HUES6 (cell line): ENCODE data around the gene OXTR.

Experiments used
- H3K27ac ChIP-seq: 2 replicates; pipeline ENCODE4 v1.7.0; 2013; ENCODE audit warnings: low read depth, mild to moderate bottlenecking, low read length, inconsistent platforms
- H3K27me3 ChIP-seq: 2 replicates; pipeline ENCODE4 v1.6.1; 2013; ENCODE audit warnings: low read length; ENCODE audit not compliant: control insufficient read depth, insufficient read depth
- H3K36me3 ChIP-seq: 2 replicates; pipeline ENCODE4 v1.6.1; 2013; ENCODE audit warnings: low read length; ENCODE audit not compliant: control insufficient read depth, insufficient read depth
- H3K4me1 ChIP-seq: 2 replicates; pipeline ENCODE4 v1.6.1; 2013; ENCODE audit warnings: low read length; ENCODE audit not compliant: control insufficient read depth, insufficient read depth
- H3K4me3 ChIP-seq: 2 replicates; pipeline ENCODE4 v1.5.1; 2013; ENCODE audit warnings: low read depth, low read length
- H3K9ac ChIP-seq: one replicate; pipeline ENCODE4 v1.6.1; 2013; ENCODE audit warnings: mild to moderate bottlenecking, low read length
- H3K9me3 ChIP-seq: 2 replicates; pipeline ENCODE4 v1.6.1; 2013; ENCODE audit warnings: low read depth, low read length; ENCODE audit not compliant: control insufficient read depth, insufficient read depth

OXTR gene

DNA sequence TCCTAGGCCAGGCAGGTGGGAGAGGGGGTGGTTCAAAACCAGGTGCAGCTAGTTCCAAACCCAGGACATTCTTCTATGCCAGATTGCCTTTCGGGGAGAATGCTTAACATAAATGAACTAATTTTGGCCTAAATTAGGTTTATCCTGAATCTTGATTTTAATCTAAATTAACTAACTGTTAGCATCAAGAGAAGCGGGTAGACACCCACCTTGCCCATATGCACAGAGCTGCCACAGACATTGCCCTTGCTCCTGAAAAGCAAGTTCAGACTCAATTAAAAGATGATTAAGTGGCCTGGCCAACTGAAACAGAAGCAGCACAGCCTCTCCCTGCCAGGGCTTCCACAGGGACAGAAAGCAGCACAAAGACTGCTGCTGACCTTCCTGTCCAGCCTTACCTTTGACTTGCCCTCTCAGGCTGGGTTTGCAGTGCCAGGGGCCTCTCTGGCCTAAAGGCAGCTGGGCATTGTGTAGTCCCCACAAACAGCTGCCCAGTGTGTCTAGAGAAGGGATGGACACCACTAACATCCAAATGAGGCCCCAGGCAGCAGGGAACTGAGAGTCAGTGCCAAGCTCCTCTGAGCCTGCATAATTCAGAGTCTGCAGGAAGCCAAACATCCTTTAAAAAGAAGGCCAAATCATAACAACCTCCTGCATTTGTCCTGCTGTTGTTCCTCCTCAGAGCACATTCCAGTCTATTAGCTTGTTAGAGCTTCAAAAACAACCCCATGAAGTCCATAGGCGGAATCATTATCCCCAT is 15.4 kb upstream of the OXTR start:
- H3K27ac ChIP-seq, result no peak overlapping the region
- H3K4me1 ChIP-seq, result peaks cover 6% of the 10 kb centered on the region; the same call in 1 of the 2 replicates
- H3K9me3 ChIP-seq, result peaks cover 3% of the 10 kb centered on the region; the same call in 1 of the 2 replicates
- H3K27me3 ChIP-seq, result no peaks in the 10 kb centered on the region
- no peaks in the 10 kb centered on the region for H3K36me3 ChIP-seq
- H3K9ac ChIP-seq, result no peak overlapping the region
- no peak overlapping the region for H3K4me3 ChIP-seq

DNA sequence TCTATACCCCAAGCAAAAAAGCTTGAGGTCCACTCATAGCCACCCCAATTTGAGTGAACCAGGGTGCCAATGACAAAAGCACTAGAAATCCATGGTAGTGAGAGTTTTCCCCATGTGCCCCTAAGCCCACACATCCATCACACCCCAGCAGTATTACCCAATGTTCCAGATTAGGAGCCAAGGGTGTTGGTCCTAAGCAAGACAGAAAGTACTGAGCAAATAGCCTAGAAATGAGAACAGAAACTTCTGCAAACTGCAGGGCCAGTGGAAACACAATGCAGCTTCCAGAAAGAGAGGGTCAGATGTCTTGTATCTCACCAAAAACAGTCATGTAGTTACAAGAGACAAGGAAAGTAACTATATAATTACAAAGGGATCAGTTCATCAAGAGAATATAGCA is 10.9 kb upstream of the OXTR start:
- H3K27ac ChIP-seq, result no peak overlapping the region
- 0 out of 2 replicates have a peak, but pooled peaks cover 6% of the 10 kb centered on the region for H3K27me3 ChIP-seq
- H3K9ac ChIP-seq, result no peak overlapping the region
- no peak overlapping the region for H3K4me3 ChIP-seq
- H3K9me3 ChIP-seq, result no peaks in the 10 kb centered on the region
- peaks cover 9% of the 10 kb centered on the region; the same call in 1 of the 2 replicates for H3K4me1 ChIP-seq
- H3K36me3 ChIP-seq, result no peaks in the 10 kb centered on the region

- Histone ChIP-seq H3K9ac (no peak overlapping the region), H3K27ac (no peak overlapping the region)
Observed at GRCh38 chr3:8778475-8778874, 9.1 kb upstream of the OXTR start.

DNA sequence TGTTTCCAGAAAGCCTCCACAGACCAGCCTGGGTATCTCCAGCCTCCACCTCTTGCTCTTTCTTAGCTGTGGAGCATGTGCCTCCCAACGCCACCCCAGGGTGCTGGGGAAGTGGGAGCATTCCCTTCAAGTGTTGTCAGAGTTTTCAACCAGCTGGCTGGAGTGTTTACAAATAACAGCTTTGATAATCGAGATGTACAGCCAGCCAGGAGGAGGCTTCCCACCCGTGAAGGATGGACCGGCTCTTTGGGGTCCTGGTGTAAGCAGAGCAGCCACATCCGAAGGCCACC is 8.5 kb upstream of the OXTR start:
- no peaks in the 10 kb centered on the region for H3K9me3 ChIP-seq
- no peaks in the 10 kb centered on the region for H3K36me3 ChIP-seq
- H3K4me3 ChIP-seq, result no peak overlapping the region
- H3K27ac ChIP-seq, result no peak overlapping the region
- 0 out of 2 replicates have a peak, but pooled peaks cover 6% of the 10 kb centered on the region for H3K27me3 ChIP-seq
- H3K9ac ChIP-seq, result no peak overlapping the region
- H3K4me1 ChIP-seq, result 0 out of 2 replicates have a peak, but pooled peaks cover 6% of the 10 kb centered on the region

More at GRCh38 chr3:8778475-8778874, 9.1 kb upstream of the OXTR start:
- no peak overlapping the region for H3K4me3 ChIP-seq
- H3K4me1 ChIP-seq, result peaks cover 6% of the 10 kb centered on the region; the same call in 1 of the 2 replicates
- H3K9me3 ChIP-seq, result no peaks in the 10 kb centered on the region
- H3K27me3 ChIP-seq, result 0 out of 2 replicates have a peak, but pooled peaks cover 6% of the 10 kb centered on the region
- H3K36me3 ChIP-seq, result no peaks in the 10 kb centered on the region

- H3K4me3 ChIP-seq, result no peak overlapping the region
- H3K4me1 ChIP-seq, result 0 out of 2 replicates have a peak, but pooled peaks cover 6% of the 10 kb centered on the region
- no peaks in the 10 kb centered on the region for H3K9me3 ChIP-seq
- H3K27ac ChIP-seq, result no peak overlapping the region
- no peak overlapping the region for H3K9ac ChIP-seq
- no peaks in the 10 kb centered on the region for H3K36me3 ChIP-seq
- 0 out of 2 replicates have a peak, but pooled peaks cover 6% of the 10 kb centered on the region for H3K27me3 ChIP-seq
Observed at GRCh38 chr3:8777201-8777977, 8.0 kb upstream of the OXTR start.

DNA sequence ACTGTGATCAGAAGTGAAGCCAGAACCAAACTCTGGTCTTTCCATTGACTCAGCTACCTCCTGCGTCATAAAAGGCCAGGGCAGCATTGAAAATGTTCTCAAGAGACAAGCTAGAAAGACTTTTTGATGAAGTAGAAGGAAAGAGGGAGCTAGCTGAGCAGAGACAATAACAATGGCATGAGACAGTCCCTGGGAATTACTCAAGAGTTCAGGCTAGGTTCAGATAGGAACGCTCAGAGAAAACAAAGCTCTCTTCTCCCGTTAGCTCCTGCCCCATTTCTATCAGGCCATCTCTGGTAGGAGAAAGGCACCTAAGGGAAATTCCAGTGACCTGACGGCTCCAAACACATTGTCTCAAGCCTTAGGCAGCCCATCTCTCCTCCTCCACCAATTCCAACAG is 7.0 kb upstream of the OXTR start:
- 0 out of 2 replicates have a peak, but pooled peaks cover 6% of the 10 kb centered on the region for H3K4me1 ChIP-seq
- no peak overlapping the region for H3K9ac ChIP-seq
- H3K4me3 ChIP-seq, result no peak overlapping the region
- H3K9me3 ChIP-seq, result no peaks in the 10 kb centered on the region
- no peaks in the 10 kb centered on the region for H3K36me3 ChIP-seq
- H3K27ac ChIP-seq, result no peak overlapping the region
- H3K27me3 ChIP-seq, result 0 out of 2 replicates have a peak, but pooled peaks cover 6% of the 10 kb centered on the region

- Histone ChIP-seq H3K36me3 (no peaks in the 10 kb centered on the region), H3K4me3 (no peak overlapping the region), H3K4me1 (peaks cover 11% of the 10 kb centered on the region; the same call in 1 of the 2 replicates), H3K27me3 (0 out of 2 replicates have a peak, but pooled peaks cover 6% of the 10 kb centered on the region), H3K27ac (no peak overlapping the region), H3K9ac (no peak overlapping the region), H3K9me3 (no peaks in the 10 kb centered on the region)
Observed at GRCh38 chr3:8775602-8776001, 6.2 kb upstream of the OXTR start.

GRCh38 chr3:8775181-8775580 is 5.8 kb upstream of the OXTR start:
- Histone ChIP-seq H3K27me3 (peaks cover 10% of the 10 kb centered on the region; the same call in 1 of the 2 replicates), H3K4me3 (no peak overlapping the region), H3K9ac (no peak overlapping the region), H3K27ac (no peak overlapping the region), H3K36me3 (no peaks in the 10 kb centered on the region), H3K9me3 (no peaks in the 10 kb centered on the region), H3K4me1 (peaks cover 15% of the 10 kb centered on the region)

GRCh38 chr3:8773941-8774542 is 4.6 kb upstream of the OXTR start:
- no peak overlapping the region for H3K9ac ChIP-seq
- no peak overlapping the region for H3K27ac ChIP-seq
- peaks cover 25% of the 10 kb centered on the region for H3K4me1 ChIP-seq
- no peaks in the 10 kb centered on the region for H3K9me3 ChIP-seq
- H3K4me3 ChIP-seq, result no peak overlapping the region
- H3K36me3 ChIP-seq, result no peaks in the 10 kb centered on the region
- H3K27me3 ChIP-seq, result peaks cover 20% of the 10 kb centered on the region

- peak overlapping the region; percentile 70 for H3K4me3 ChIP-seq
Observed at GRCh38 chr3:8768364-8769087, 887 bp downstream of the OXTR start.

More at GRCh38 chr3:8768364-8769087, 887 bp downstream of the OXTR start:
- Histone ChIP-seq H3K4me1 (peaks cover 26% of the 10 kb centered on the region), H3K36me3 (no peaks in the 10 kb centered on the region), H3K9ac (no peak overlapping the region), H3K27ac (no peak overlapping the region), H3K27me3 (peaks cover 66% of the 10 kb centered on the region), H3K9me3 (no peaks in the 10 kb centered on the region)
